Measurements from ENCODE around the gene ZNF219. TPM values are rescaled to one million over a fixed set of nuclear protein-coding genes. Genes with fewer than 3 reads are reported as not detected.

The ZNF219 gene
- total RNA-seq, 1 experiment from 2014 or later = 84.5 TPM

GRCh38 chr14:21073921-21074320 lies 24.5 kb downstream of the ZNF219 start:
- Histone ChIP-seq H3K9me3 (ENCODE audit: control insufficient read depth, low read depth, low read length) (no peaks in the 10 kb centered on the region), H3K14ac (ENCODE audit: insufficient read depth, low read length) (no peak overlapping the region), H2AFZ (ENCODE audit: low read length) (no peak overlapping the region), H4K91ac (ENCODE audit: insufficient read length, low read depth, low read length) (no peak overlapping the region), H3K79me1 (ENCODE audit: insufficient read depth, low read depth, low read length, poor library complexity, severe bottlenecking) (no peaks in the 10 kb centered on the region), H3K18ac (ENCODE audit: insufficient read length, low read depth, low read length) (no peak overlapping the region), H3K23me2 (ENCODE audit: insufficient read length, low read depth, low read length, poor library complexity, severe bottlenecking) (peaks cover 27% of the 10 kb centered on the region), H3K4me1 (ENCODE audit: insufficient read depth, low read length) (peaks cover 4% of the 10 kb centered on the region; the same call in 1 of the 2 replicates), H2BK5ac (ENCODE audit: insufficient read length, low read length) (no peak overlapping the region), H4K20me1 (ENCODE audit: control insufficient read depth, insufficient read depth, insufficient read length) (no peaks in the 10 kb centered on the region), H3K9ac (ENCODE audit: extremely low read depth, insufficient read length, low read length) (no peak overlapping the region), H3K4me2 (ENCODE audit: insufficient read depth, insufficient read length, low read length) (no peak overlapping the region), H3T11ph (ENCODE audit: low read length) (no peak overlapping the region), H3K56ac (ENCODE audit: insufficient read length, low read depth, low read length) (no peak overlapping the region), H3K27ac (ENCODE audit: insufficient read length, low read depth, low read length) (no peak overlapping the region), H2BK120ac (ENCODE audit: low read depth, low read length, poor library complexity, severe bottlenecking) (no peak overlapping the region), H3K4ac (ENCODE audit: low read depth, low read length) (no peak overlapping the region), H3K23ac (ENCODE audit: insufficient read length, low read depth, low read length) (no peak overlapping the region), H3K79me2 (ENCODE audit: insufficient read depth, low read length) (no peaks in the 10 kb centered on the region), H2BK15ac (ENCODE audit: low read depth, low read length) (no peak overlapping the region), H4K8ac (replicated peaks; ENCODE audit: insufficient read length, low read depth, low read length) (no peak overlapping the region), H2BK12ac (ENCODE audit: insufficient read length, low read depth, low read length) (no peak overlapping the region), H4K5ac (ENCODE audit: insufficient read length, low read depth, low read length) (no peak overlapping the region), H2AK5ac (ENCODE audit: insufficient read length, low read length) (no peak overlapping the region), H2BK20ac (ENCODE audit: low read depth, low read length, poor library complexity, severe bottlenecking) (no peak overlapping the region), H3K27me3 (ENCODE audit: insufficient read depth, low read length) (no peaks in the 10 kb centered on the region)
- DNase-seq = no peak
- Mint-ChIP-seq H3K9me3 (no peaks in the 10 kb centered on the region), H3K4me1 (peaks cover 15 to 16% of the 10 kb centered on the region in 2 experiments), H3K27me3 (ENCODE audit: low read depth) (no peaks in the 10 kb centered on the region; the same call in 1 of the 2 replicates), H3K4me3 (no peak overlapping the region), H3K27ac (peak overlapping the region in 2 of 3 experiments; percentile 36 to 50; a peak in 2 of 7 replicates), H3K36me3 (ENCODE audit: insufficient read depth in 1 of 3, low read depth in 3 of 3) (peaks cover 47 to 67% (median 62%) of the 10 kb centered on the region in 3 experiments)
- WGBS (ENCODE audit: extremely low coverage, insufficient read length, low lambda C conversion rate) = no CpG with 5 or more reads among the region's 9 CpGs
- TF ChIP-seq CTCF (conservative IDR thresholded peaks at IDR 0.05) = no peak

Measured in H9 (cell line).